ENCODE results near the gene PFKL. TPM values are rescaled to one million over a fixed set of nuclear protein-coding genes. Genes with fewer than 3 reads are reported as not detected.

Gene PFKL
- total RNA-seq, 1 donor from 2014 or later, result 125 TPM

GRCh38 chr21:44328242-44328895 is 28.5 kb downstream of the PFKL start:
- H3K4me3 ChIP-seq (ENCODE audit: low read depth, low read length), result no peak overlapping the region
- DNase-seq (ENCODE audit: low read depth), result no peak
- TF ChIP-seq CTCF (conservative IDR thresholded peaks at IDR 0.05; ENCODE audit: low read depth, low read length), result no peak

GRCh38 chr21:44329086-44329889 is 29.4 kb downstream of the PFKL start:
- no peak overlapping the region for H3K4me3 ChIP-seq (ENCODE audit: low read depth, low read length)
- TF ChIP-seq CTCF (conservative IDR thresholded peaks at IDR 0.05; ENCODE audit: low read depth, low read length), result no peak
- DNase-seq (ENCODE audit: low read depth), result no peak

GRCh38 chr21:44329971-44330681 is 30.3 kb downstream of the PFKL start:
- no peak overlapping the region for H3K4me3 ChIP-seq (ENCODE audit: low read depth, low read length)
- no peak for TF ChIP-seq CTCF (conservative IDR thresholded peaks at IDR 0.05; ENCODE audit: low read depth, low read length)
- no peak for DNase-seq (ENCODE audit: low read depth)

GRCh38 chr21:44330698-44331097 is 30.8 kb downstream of the PFKL start:
- no peak for DNase-seq (ENCODE audit: low read depth)
- no peak for TF ChIP-seq CTCF (conservative IDR thresholded peaks at IDR 0.05; ENCODE audit: low read depth, low read length)
- H3K4me3 ChIP-seq (ENCODE audit: low read depth, low read length), result no peak overlapping the region

DNA sequence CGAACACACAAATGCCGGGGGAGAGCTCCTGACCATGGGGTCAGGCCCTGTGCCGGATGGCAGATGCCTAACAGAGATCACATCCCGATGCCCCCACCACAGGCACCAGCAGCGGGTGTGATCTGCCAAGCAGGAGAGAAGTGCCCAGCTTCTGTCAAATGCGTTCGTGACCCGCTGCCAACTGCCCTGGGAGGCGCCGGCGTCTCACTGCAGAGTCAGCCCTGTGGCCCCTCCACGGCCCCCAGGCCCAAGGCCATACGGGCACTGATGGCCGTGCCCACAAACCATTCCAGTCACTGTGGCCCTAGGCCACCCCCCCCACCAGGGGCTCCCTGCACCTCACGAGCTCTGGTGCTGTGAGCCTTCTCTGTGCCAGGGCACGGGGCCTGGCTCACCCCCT is 31.4 kb downstream of the PFKL start:
- TF ChIP-seq CTCF (conservative IDR thresholded peaks at IDR 0.05; ENCODE audit: low read depth, low read length), result no peak
- H3K4me3 ChIP-seq (ENCODE audit: low read depth, low read length), result no peak overlapping the region
- no peak for DNase-seq (ENCODE audit: low read depth)

DNA sequence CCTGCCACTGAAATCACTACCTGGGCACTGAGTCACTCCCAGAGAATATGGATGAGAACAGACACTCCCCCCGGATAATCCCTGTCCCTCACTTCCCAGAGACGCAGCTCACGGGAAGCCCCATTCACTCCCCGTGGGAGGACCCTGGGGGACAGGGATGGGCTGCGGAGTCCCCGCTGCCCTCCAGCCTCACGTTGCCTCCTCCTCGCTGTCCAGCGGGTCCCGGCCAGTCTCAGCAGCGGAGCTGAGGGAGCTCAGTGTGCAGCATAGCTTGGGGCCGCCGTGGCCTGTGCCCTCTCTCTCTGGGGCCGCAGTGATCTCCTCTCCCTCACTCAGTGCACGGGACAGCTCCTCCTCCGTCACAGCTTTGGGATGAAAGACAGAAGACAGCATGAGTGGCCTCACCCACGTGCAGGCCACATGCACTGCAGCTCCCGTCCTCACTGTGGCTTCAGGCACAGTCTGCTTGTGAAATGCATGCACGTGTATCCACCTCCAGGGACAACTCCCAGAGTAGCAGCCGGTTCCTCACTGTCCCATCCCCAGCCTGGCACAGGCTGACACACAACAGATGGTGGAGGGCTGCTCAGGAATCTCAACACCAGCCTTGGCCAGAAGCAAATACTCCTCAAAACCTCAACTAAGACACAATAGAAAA is 31.9 kb downstream of the PFKL start:
- no peak overlapping the region for H3K4me3 ChIP-seq (ENCODE audit: low read depth, low read length)
- no peak for DNase-seq (ENCODE audit: low read depth)
- no peak for TF ChIP-seq CTCF (conservative IDR thresholded peaks at IDR 0.05; ENCODE audit: low read depth, low read length)
